Endodermal cell (in vitro differentiated cells): Measurements from ENCODE around the gene COX7A1. TPM values are rescaled to one million over a fixed set of nuclear protein-coding genes. Genes with fewer than 3 reads are reported as not detected.

Source experiments
- DNase-seq: peaks from one replicate; pipeline ENCODE4 v3.0.0-alpha.2; 2017
- H3K27ac ChIP-seq: 2 replicates; pipeline ENCODE4 v1.5.1; 2013; ENCODE audit warnings: mild to moderate bottlenecking, low read depth, low read length, moderate library complexity
- H3K27me3 ChIP-seq: 2 replicates; pipeline ENCODE4 v1.6.1; 2013; ENCODE audit warnings: mild to moderate bottlenecking, low read length, moderate library complexity; ENCODE audit not compliant: insufficient read depth, control insufficient read depth, poor library complexity, severe bottlenecking
- H3K36me3 ChIP-seq: 2 replicates; pipeline ENCODE4 v1.7.0; 2013; ENCODE audit warnings: mild to moderate bottlenecking, low read length, moderate library complexity; ENCODE audit not compliant: control insufficient read depth, insufficient read depth
- H3K4me1 ChIP-seq: one replicate; pipeline ENCODE4 v1.7.0; 2013; ENCODE audit warnings: low read length; ENCODE audit not compliant: control insufficient read depth, insufficient read depth
- H3K4me3 ChIP-seq: 2 replicates; pipeline ENCODE4 v1.5.1; 2013; ENCODE audit warnings: mild to moderate bottlenecking, low read length, moderate library complexity
- H3K9ac ChIP-seq: 2 replicates; pipeline ENCODE4 v1.6.1; 2013; ENCODE audit warnings: mild to moderate bottlenecking, low read length, moderate library complexity; ENCODE audit not compliant: poor library complexity, severe bottlenecking; ENCODE audit errors: extremely low read depth
- H3K9me3 ChIP-seq: 2 replicates; pipeline ENCODE4 v1.6.1; 2013; ENCODE audit warnings: mild to moderate bottlenecking, low read length, moderate library complexity; ENCODE audit not compliant: control insufficient read depth
- H3K27ac Mint-ChIP-seq: 2 replicates; pipeline ENCODE4 v1.8.0; 2020; ENCODE audit warnings: mixed read lengths
- H3K27me3 Mint-ChIP-seq: 2 replicates; pipeline ENCODE4 v1.8.0; 2021; ENCODE audit warnings: mild to moderate bottlenecking, mixed read lengths; ENCODE audit not compliant: insufficient read depth
- H3K36me3 Mint-ChIP-seq: 2 replicates; pipeline ENCODE4 v1.8.0; 2020; ENCODE audit warnings: low read depth, mixed read lengths
- H3K4me1 Mint-ChIP-seq: 2 replicates; pipeline ENCODE4 v1.8.0; 2020; ENCODE audit warnings: mixed read lengths
- H3K4me3 Mint-ChIP-seq: 2 replicates; pipeline ENCODE4 v1.8.0; 2020; ENCODE audit warnings: mild to moderate bottlenecking, moderate library complexity, mixed read lengths
- H3K9me3 Mint-ChIP-seq: 2 replicates; pipeline ENCODE4 v1.8.0; 2020; ENCODE audit warnings: mild to moderate bottlenecking, mixed read lengths
- WGBS, 2 experiments: methylation state at CpG; one replicate each; pipeline versions ENCODE4 v1.1.5 to v1.1.7; 2013; ENCODE audit warnings: missing lambda C conversion rate in 2 of 2, mixed read lengths in 1 of 2; ENCODE audit not compliant: insufficient coverage in 1 of 2, insufficient read length in 1 of 2; 5-methylcytosine and 5-hydroxymethylcytosine counted together
- total RNA-seq, 2 donors: library from RNA; stranded (reverse); fragmentation: NEBNext Ultra II Directional in 1 of 2; extraction: Animal tissue kit (Norgen Biotek cat#: 25700) in 1 of 2; gene quantifications; 2 replicates in 1 of 2; 3 replicates in 1 of 2; pipeline ENCODE4 v1.2.1, GENCODE V29; 2021
- TF ChIP-seq, protein P1 (sequence below): fragments of 200-600 bp; sonication (generic); conservative IDR thresholded peaks from 2 replicates; pipeline ENCODE4 v1.5.0; 2021; ENCODE audit warnings: antibody characterized with exemption, mild to moderate bottlenecking

The COX7A1 gene
- total RNA-seq, 2 donors from 2014 or later = 1.4 to 2.4 TPM

DNA sequence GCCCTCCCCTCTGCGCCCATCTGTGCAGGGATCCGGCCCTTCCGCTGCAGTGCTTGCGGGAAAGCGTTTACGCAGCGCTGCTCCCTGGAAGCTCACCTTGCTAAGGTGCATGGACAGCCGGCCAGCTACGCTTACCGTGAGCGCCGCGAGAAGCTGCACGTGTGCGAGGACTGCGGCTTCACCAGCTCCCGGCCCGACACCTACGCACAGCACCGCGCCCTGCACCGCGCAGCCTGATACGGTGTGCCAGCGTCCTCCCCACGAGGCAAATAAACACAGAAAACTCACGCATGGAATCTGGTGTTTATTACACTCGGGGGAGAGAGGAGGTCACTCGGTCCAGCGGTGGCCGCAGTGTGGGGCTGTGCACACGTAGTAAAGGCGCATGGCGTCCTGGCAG is 38.8 kb downstream of the COX7A1 start:
- Histone ChIP-seq H3K9ac (no peak overlapping the region), H3K27me3 (no peaks in the 10 kb centered on the region), H3K27ac (no peak overlapping the region), H3K4me1 (no peaks in the 10 kb centered on the region), H3K4me3 (peak overlapping the region; percentile 97), H3K36me3 (peaks cover 22% of the 10 kb centered on the region), H3K9me3 (no peaks in the 10 kb centered on the region)
- Mint-ChIP-seq H3K36me3 (peaks cover 35% of the 10 kb centered on the region), H3K4me3 (peak overlapping the region; percentile 94), H3K9me3 (no peaks in the 10 kb centered on the region), H3K4me1 (peaks cover 13% of the 10 kb centered on the region), H3K27me3 (no peaks in the 10 kb centered on the region), H3K27ac (no peak overlapping the region)
- TF ChIP-seq, protein P1, sequence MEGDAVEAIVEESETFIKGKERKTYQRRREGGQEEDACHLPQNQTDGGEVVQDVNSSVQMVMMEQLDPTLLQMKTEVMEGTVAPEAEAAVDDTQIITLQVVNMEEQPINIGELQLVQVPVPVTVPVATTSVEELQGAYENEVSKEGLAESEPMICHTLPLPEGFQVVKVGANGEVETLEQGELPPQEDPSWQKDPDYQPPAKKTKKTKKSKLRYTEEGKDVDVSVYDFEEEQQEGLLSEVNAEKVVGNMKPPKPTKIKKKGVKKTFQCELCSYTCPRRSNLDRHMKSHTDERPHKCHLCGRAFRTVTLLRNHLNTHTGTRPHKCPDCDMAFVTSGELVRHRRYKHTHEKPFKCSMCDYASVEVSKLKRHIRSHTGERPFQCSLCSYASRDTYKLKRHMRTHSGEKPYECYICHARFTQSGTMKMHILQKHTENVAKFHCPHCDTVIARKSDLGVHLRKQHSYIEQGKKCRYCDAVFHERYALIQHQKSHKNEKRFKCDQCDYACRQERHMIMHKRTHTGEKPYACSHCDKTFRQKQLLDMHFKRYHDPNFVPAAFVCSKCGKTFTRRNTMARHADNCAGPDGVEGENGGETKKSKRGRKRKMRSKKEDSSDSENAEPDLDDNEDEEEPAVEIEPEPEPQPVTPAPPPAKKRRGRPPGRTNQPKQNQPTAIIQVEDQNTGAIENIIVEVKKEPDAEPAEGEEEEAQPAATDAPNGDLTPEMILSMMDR = no peak
- no peak for DNase-seq
- WGBS, 2 experiments = 95 to 96% methylated on average over 32 to 34 of the region's 34 CpGs

DNA sequence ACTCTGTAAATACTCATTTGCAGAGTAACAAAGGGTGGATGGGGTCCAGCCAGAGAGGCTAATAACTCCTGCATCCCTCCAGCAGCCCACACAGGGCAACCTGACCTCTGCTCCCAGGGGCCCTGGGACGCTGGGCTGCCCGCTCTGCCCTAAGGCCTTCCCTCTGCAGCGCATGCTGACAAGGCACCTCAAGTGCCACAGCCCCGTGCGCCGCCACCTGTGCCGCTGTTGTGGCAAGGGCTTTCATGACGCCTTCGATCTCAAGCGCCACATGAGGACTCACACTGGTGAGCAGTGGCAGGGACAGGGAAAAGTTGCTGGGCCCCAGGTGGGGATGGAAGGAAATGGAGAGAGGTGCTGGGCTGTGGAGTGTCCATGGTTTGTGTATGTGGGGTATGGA is 39.6 kb downstream of the COX7A1 start:
- Histone ChIP-seq H3K4me1 (no peaks in the 10 kb centered on the region), H3K27me3 (no peaks in the 10 kb centered on the region), H3K36me3 (peaks cover 22% of the 10 kb centered on the region), H3K9me3 (no peaks in the 10 kb centered on the region), H3K27ac (no peak overlapping the region), H3K4me3 (no peak overlapping the region), H3K9ac (no peak overlapping the region)
- Mint-ChIP-seq H3K27ac (peak overlapping the region; percentile 2), H3K9me3 (no peaks in the 10 kb centered on the region), H3K4me3 (peak overlapping the region; percentile 94), H3K27me3 (no peaks in the 10 kb centered on the region), H3K36me3 (peaks cover 30% of the 10 kb centered on the region), H3K4me1 (peaks cover 13% of the 10 kb centered on the region)
- no peak for DNase-seq
- TF ChIP-seq, protein P1 = no peak
- WGBS, 2 experiments = 95 to 96% methylated on average over 8 to 10 of the region's 10 CpGs

DNA sequence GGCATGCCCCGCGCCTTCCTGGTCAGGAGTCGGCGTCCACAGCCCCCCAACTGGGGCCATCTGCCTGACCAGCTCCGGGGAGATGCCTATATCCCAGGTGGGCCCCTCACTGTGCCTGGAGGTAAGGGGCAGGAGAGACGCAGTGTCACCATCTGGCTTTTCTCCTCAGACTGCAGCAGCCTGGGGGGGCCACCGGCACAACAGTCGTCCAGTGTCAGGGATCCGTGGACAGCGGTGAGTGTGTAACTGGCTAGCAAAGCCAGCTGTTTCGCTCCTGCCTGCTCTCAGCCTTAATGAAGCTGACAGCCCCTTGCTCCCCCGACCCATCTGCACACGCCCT is 41.1 kb downstream of the COX7A1 start:
- Histone ChIP-seq H3K9me3 (no peaks in the 10 kb centered on the region), H3K9ac (no peak overlapping the region), H3K4me3 (no peak overlapping the region), H3K36me3 (peaks cover 10% of the 10 kb centered on the region), H3K4me1 (no peaks in the 10 kb centered on the region), H3K27me3 (no peaks in the 10 kb centered on the region), H3K27ac (peak overlapping the region; percentile 21)
- 84 to 88% methylated on average over 7 to 13 of the region's 13 CpGs for WGBS, 2 experiments
- Mint-ChIP-seq H3K36me3 (peaks cover 27% of the 10 kb centered on the region), H3K27ac (no peak overlapping the region), H3K9me3 (no peaks in the 10 kb centered on the region), H3K27me3 (no peaks in the 10 kb centered on the region), H3K4me1 (peaks cover 11% of the 10 kb centered on the region), H3K4me3 (no peak overlapping the region)
- DNase-seq = no peak
- TF ChIP-seq, protein P1 = no peak
